ENCODE data around the gene KAZN. TPM values are rescaled to one million over a fixed set of nuclear protein-coding genes. Genes with fewer than 3 reads are reported as not detected.

KAZN gene
- polyA plus RNA-seq, 1 donor (not counting 4 experiments of a cell fraction or from before 2014, with no cell fraction given): 5.9 TPM

DNA sequence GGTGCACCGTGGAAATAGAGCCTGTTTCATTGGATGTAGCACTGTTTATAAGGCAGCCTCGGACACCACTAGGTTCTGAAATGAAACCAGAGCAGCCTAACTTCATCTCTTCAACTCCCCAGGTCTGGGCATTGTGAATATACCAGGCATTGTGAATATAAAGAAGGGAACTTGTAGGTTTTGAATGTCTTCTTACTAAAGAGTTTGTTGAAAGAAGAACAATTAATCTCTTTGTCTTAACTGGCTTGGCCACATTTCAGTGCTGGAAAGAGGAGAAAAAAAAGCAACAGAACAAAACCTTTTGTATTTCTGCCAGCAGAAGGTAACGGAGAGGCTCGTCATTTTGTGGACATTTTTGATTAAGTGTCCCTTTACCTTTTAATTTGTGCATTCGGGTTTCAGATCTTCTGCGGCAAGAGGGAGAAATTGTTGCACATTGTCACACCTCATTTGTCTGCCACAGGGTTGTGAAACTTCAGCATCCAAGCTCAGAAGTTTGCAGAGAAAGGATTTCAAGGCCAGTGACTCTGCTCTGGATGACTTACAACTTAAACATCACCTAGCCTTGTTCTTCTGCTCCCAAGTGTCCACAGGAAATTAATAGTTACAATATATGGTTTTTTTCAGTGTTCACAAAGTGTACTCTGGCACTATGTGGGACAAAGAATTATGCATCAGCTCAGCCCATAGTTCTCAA is 158.3 kb downstream of the KAZN start:
- DNase-seq (ENCODE audit: low read depth, low spot score) (no peak), FAIRE-seq (peak; percentile 60)
- no peaks in the 10 kb centered on the region for H3K79me2 ChIP-seq (ENCODE audit: control insufficient read depth, insufficient read depth, low read length)
- no peaks in the 10 kb centered on the region for H3K27me3 ChIP-seq (ENCODE audit: control insufficient read depth, extremely low read depth, insufficient read depth, low read length)
- peak overlapping the region; percentile 36 for H3K4me2 ChIP-seq (ENCODE audit: control insufficient read depth, extremely low read depth, insufficient read depth, low read depth, low read length)
- no peaks in the 10 kb centered on the region for H4K20me1 ChIP-seq (ENCODE audit: control insufficient read depth, extremely low read depth, insufficient read depth, low read length)
- no peak overlapping the region for H3K4me3 ChIP-seq (ENCODE audit: control insufficient read depth in 2 of 3, extremely low read depth in 1 of 3, insufficient read depth in 2 of 3, low read depth in 1 of 3, low read length in 3 of 3)
- peak overlapping the region; percentile 13 for H3K27ac ChIP-seq (ENCODE audit: control insufficient read depth, insufficient read depth, low read length)
- no peaks in the 10 kb centered on the region for H3K36me3 ChIP-seq (ENCODE audit: control insufficient read depth in 2 of 2, extremely low read depth in 1 of 2, insufficient read depth in 2 of 2, low read length in 2 of 2)
- H3K9ac ChIP-seq (ENCODE audit: control insufficient read depth, extremely low read depth, insufficient read depth, low read length): no peak overlapping the region
- H3K4me1 ChIP-seq (ENCODE audit: control insufficient read depth, extremely low read depth, insufficient read depth, low read length): peaks cover 45% of the 10 kb centered on the region
- dilution Hi-C loops (cut with MboI; ENCODE audit: extremely low pct_ligation_motif_present, low sequenced_read_pairs): no loop called here
- no peaks in the 10 kb centered on the region for H3K9me1 ChIP-seq (ENCODE audit: control insufficient read depth, extremely low read depth, insufficient read depth, low read length)
- no peaks in the 10 kb centered on the region for H3K9me3 ChIP-seq (ENCODE audit: control insufficient read depth, low read depth, low read length)
- H2AFZ ChIP-seq (ENCODE audit: control insufficient read depth, low read length): no peak overlapping the region
- no peak for TF ChIP-seq EZH2 (IDR thresholded peaks at IDR 0.05; ENCODE audit: low read length)
- TF ChIP-seq, protein P1, sequence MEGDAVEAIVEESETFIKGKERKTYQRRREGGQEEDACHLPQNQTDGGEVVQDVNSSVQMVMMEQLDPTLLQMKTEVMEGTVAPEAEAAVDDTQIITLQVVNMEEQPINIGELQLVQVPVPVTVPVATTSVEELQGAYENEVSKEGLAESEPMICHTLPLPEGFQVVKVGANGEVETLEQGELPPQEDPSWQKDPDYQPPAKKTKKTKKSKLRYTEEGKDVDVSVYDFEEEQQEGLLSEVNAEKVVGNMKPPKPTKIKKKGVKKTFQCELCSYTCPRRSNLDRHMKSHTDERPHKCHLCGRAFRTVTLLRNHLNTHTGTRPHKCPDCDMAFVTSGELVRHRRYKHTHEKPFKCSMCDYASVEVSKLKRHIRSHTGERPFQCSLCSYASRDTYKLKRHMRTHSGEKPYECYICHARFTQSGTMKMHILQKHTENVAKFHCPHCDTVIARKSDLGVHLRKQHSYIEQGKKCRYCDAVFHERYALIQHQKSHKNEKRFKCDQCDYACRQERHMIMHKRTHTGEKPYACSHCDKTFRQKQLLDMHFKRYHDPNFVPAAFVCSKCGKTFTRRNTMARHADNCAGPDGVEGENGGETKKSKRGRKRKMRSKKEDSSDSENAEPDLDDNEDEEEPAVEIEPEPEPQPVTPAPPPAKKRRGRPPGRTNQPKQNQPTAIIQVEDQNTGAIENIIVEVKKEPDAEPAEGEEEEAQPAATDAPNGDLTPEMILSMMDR (optimal IDR thresholded peaks at IDR 0.05 in 1 of 3, IDR thresholded peaks at IDR 0.05 in 1 of 3, conservative IDR thresholded peaks at IDR 0.05 in 1 of 3; ENCODE audit: extremely low read depth in 1 of 3, insufficient read depth in 2 of 3, low read length in 3 of 3): no peak

DNA sequence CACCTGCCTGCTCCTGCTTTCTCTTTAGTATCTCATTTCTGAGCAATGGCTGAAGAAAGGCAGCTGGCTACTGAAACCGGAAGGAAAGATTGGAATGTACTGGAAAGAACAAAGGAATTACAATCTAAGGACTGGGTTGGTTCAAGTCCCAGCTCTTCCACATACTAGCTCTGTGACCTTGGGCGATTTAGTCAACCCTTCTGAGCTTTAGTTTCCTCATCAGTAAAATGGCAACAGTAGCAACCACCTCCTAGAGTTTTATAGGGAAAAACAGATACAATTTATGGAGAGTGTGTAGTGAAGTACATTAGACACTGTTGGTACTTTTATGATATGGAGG is 158.8 kb downstream of the KAZN start:
- no peak for DNase-seq (ENCODE audit: low read depth, low spot score)
- Histone ChIP-seq H3K9me1 (ENCODE audit: control insufficient read depth, extremely low read depth, insufficient read depth, low read length) (no peaks in the 10 kb centered on the region), H4K20me1 (ENCODE audit: control insufficient read depth, extremely low read depth, insufficient read depth, low read length) (no peaks in the 10 kb centered on the region), H3K4me1 (ENCODE audit: control insufficient read depth, extremely low read depth, insufficient read depth, low read length) (peaks cover 45% of the 10 kb centered on the region), H3K27me3 (ENCODE audit: control insufficient read depth, extremely low read depth, insufficient read depth, low read length) (no peaks in the 10 kb centered on the region), H3K36me3 (ENCODE audit: control insufficient read depth in 2 of 2, extremely low read depth in 1 of 2, insufficient read depth in 2 of 2, low read length in 2 of 2) (no peaks in the 10 kb centered on the region), H2AFZ (ENCODE audit: control insufficient read depth, low read length) (no peak overlapping the region), H3K79me2 (ENCODE audit: control insufficient read depth, insufficient read depth, low read length) (no peaks in the 10 kb centered on the region), H3K9me3 (ENCODE audit: control insufficient read depth, low read depth, low read length) (no peaks in the 10 kb centered on the region), H3K9ac (ENCODE audit: control insufficient read depth, extremely low read depth, insufficient read depth, low read length) (no peak overlapping the region), H3K4me3 (ENCODE audit: control insufficient read depth in 2 of 3, extremely low read depth in 1 of 3, insufficient read depth in 2 of 3, low read depth in 1 of 3, low read length in 3 of 3) (no peak overlapping the region), H3K4me2 (ENCODE audit: control insufficient read depth, extremely low read depth, insufficient read depth, low read depth, low read length) (peak overlapping the region; percentile 23), H3K27ac (ENCODE audit: control insufficient read depth, insufficient read depth, low read length) (no peak overlapping the region)
- no peak for FAIRE-seq
- dilution Hi-C loops (cut with MboI; ENCODE audit: extremely low pct_ligation_motif_present, low sequenced_read_pairs): no loop called here
- TF ChIP-seq EZH2 (IDR thresholded peaks at IDR 0.05; ENCODE audit: low read length): no peak
- TF ChIP-seq, protein P1 (optimal IDR thresholded peaks at IDR 0.05 in 1 of 3, IDR thresholded peaks at IDR 0.05 in 1 of 3, conservative IDR thresholded peaks at IDR 0.05 in 1 of 3; ENCODE audit: extremely low read depth in 1 of 3, insufficient read depth in 2 of 3, low read length in 3 of 3): no peak
